ENCODE measurements around the gene CNPY1. TPM values are rescaled to one million over a fixed set of nuclear protein-coding genes. Genes with fewer than 3 reads are reported as not detected.
A peak's percentile ranks its signal among the peaks of the same experiment; 100 is the strongest.

The CNPY1 gene
- total and polyA plus RNA-seq, 2 experiments from 2014 or later = not detected

DNA sequence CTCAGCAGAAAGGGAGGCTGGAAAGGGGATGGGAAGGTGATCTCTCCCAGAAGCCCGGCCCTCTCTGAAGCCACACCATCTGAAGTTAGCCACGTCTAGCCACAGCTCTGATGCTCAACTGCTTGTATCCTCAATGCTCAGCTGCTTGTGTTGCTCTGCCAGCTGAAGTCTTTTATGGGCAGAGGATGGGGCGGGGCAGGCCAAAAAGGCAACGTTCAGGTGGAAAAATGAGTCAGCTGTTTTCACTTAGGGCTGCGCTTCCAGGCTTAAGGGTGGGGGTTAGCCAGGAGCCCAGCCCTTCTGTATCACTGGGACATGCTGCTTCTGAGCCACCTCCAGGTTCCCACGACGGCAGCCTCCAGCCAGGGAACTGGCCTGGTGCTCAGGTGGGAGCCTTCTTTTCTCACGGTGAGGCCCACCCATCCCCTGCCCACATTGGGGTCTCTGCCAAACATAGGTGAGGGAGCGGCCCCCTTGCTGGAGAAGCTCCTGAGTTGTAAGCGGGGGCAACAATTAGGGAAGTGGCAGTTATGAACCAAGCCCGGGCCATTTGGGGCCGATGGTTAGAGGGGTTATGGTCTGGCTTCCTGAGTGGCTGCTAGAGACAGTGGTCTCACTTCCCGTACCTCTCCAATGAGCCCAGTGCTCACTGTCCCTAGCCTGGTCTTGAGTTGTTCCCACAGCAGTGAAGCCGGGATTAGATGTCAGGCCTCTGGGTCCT lies 44.9 kb upstream of the CNPY1 start:
- Histone ChIP-seq H3K4me2 (no peak overlapping the region), H3K9me2 (replicated peaks; ENCODE audit: insufficient read depth) (no peaks in the 10 kb centered on the region), H3K27ac (no peak overlapping the region), H3K27me3 (no peaks in the 10 kb centered on the region), H3K4me1 (ENCODE audit: insufficient read depth) (peaks cover 3% of the 10 kb centered on the region), H3K4me3 (no peak overlapping the region), H3K36me3 (replicated peaks; ENCODE audit: insufficient read depth, low read depth) (no peaks in the 10 kb centered on the region), H2AFZ (no peak overlapping the region), H3K79me2 (no peaks in the 10 kb centered on the region), H3K9me3 (ENCODE audit: low read depth) (no peaks in the 10 kb centered on the region), H4K20me1 (ENCODE audit: insufficient read depth, poor library complexity, severe bottlenecking) (no peaks in the 10 kb centered on the region)
- DNase-seq (ENCODE audit: low spot score) = peak; percentile 55
- TF ChIP-seq, protein P1, sequence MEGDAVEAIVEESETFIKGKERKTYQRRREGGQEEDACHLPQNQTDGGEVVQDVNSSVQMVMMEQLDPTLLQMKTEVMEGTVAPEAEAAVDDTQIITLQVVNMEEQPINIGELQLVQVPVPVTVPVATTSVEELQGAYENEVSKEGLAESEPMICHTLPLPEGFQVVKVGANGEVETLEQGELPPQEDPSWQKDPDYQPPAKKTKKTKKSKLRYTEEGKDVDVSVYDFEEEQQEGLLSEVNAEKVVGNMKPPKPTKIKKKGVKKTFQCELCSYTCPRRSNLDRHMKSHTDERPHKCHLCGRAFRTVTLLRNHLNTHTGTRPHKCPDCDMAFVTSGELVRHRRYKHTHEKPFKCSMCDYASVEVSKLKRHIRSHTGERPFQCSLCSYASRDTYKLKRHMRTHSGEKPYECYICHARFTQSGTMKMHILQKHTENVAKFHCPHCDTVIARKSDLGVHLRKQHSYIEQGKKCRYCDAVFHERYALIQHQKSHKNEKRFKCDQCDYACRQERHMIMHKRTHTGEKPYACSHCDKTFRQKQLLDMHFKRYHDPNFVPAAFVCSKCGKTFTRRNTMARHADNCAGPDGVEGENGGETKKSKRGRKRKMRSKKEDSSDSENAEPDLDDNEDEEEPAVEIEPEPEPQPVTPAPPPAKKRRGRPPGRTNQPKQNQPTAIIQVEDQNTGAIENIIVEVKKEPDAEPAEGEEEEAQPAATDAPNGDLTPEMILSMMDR (IDR thresholded peaks at IDR 0.05; ENCODE audit: poor library complexity) = no peak
- TF ChIP-seq EZH2phosphoT487 (IDR thresholded peaks at IDR 0.05; ENCODE audit: low read depth, severe bottlenecking, unreplicated experiment) (no peak), EZH2 (IDR thresholded peaks at IDR 0.05; ENCODE audit: borderline replicate concordance) (no peak)
- WGBS (ENCODE audit: low lambda C conversion rate, missing lambda C conversion rate) = 76% methylated on average over 14 of the region's 14 CpGs

- no peaks in the 10 kb centered on the region for H3K9me2 ChIP-seq (replicated peaks; ENCODE audit: insufficient read depth)
- TF ChIP-seq, protein P1 (IDR thresholded peaks at IDR 0.05; ENCODE audit: poor library complexity) = no peak
- TF ChIP-seq EZH2 (IDR thresholded peaks at IDR 0.05; ENCODE audit: borderline replicate concordance) = no peak
- TF ChIP-seq EZH2phosphoT487 (IDR thresholded peaks at IDR 0.05; ENCODE audit: low read depth, severe bottlenecking, unreplicated experiment) = no peak
- H3K27ac ChIP-seq = no peak overlapping the region
- no peaks in the 10 kb centered on the region for H3K36me3 ChIP-seq (replicated peaks; ENCODE audit: insufficient read depth, low read depth)
- H3K9me3 ChIP-seq (ENCODE audit: low read depth) = no peaks in the 10 kb centered on the region
- H4K20me1 ChIP-seq (ENCODE audit: insufficient read depth, poor library complexity, severe bottlenecking) = no peaks in the 10 kb centered on the region
- 77% methylated on average over 20 of the region's 20 CpGs for WGBS (ENCODE audit: low lambda C conversion rate, missing lambda C conversion rate)
- peaks cover 3% of the 10 kb centered on the region for H3K4me1 ChIP-seq (ENCODE audit: insufficient read depth)
- H3K79me2 ChIP-seq = no peaks in the 10 kb centered on the region
- H3K4me3 ChIP-seq = no peak overlapping the region
- H3K27me3 ChIP-seq = no peaks in the 10 kb centered on the region
- peak; percentile 54 for DNase-seq (ENCODE audit: low spot score)
- H3K4me2 ChIP-seq = no peak overlapping the region
- no peak overlapping the region for H2AFZ ChIP-seq
Observed at GRCh38 chr7:155590215-155591018, 44.1 kb upstream of the CNPY1 start.

DNA sequence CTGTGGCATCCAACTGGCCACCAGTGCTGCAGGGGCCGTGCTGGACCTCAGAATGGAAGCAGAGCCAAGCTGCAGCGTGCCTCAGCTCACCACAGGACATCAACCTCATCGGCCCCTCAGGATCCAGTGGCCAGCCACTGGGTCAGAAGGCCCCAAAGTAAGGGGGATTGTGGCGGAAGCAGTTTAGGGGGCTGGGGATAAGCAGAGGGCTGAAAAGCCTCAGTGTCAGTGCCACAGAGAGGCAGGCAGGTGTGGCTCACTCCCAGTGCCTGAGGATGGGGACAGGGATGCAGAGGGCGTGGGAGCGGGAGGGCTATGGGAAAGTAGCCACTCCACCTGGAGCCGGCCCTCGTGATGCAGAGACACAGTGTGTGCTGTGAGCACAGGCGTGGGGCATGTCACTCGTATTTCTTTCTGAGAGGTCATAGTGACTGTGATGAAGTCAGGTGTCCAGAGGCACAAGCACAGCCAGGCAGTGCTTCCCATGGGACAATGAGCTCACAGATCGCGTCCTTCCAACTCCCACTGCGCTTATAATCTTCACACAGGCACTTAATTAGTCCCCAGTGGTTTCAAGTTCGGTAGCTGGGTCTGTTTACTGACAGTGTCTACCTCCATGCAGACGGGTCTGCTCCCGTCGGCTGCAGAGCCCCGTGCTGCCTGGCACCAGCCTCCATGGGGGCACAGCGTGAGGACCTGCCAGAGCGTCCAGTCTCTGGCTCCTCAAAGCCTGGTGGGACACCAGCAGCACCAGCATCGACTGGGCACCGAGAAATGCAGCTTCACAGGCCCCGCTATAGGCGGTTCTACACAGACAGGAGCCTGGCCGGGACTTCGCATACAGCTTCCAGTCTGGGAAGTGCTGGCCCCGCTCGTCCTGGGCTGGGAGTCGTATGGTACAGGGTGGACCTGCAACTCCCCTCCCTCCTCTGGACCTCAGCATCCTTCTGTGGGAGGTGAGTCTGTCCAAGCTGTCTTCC lies 42.9 kb upstream of the CNPY1 start:
- no peak for DNase-seq (ENCODE audit: low spot score)
- Histone ChIP-seq H3K4me1 (ENCODE audit: insufficient read depth) (peaks cover 3% of the 10 kb centered on the region), H3K4me3 (no peak overlapping the region), H2AFZ (no peak overlapping the region), H3K27me3 (no peaks in the 10 kb centered on the region), H3K36me3 (replicated peaks; ENCODE audit: insufficient read depth, low read depth) (no peaks in the 10 kb centered on the region), H4K20me1 (ENCODE audit: insufficient read depth, poor library complexity, severe bottlenecking) (no peaks in the 10 kb centered on the region), H3K27ac (no peak overlapping the region), H3K9me3 (ENCODE audit: low read depth) (no peaks in the 10 kb centered on the region), H3K4me2 (no peak overlapping the region), H3K9me2 (replicated peaks; ENCODE audit: insufficient read depth) (no peaks in the 10 kb centered on the region), H3K79me2 (no peaks in the 10 kb centered on the region)
- TF ChIP-seq EZH2 (IDR thresholded peaks at IDR 0.05; ENCODE audit: borderline replicate concordance) = no peak
- TF ChIP-seq EZH2phosphoT487 (IDR thresholded peaks at IDR 0.05; ENCODE audit: low read depth, severe bottlenecking, unreplicated experiment) = no peak
- TF ChIP-seq, protein P1 (IDR thresholded peaks at IDR 0.05; ENCODE audit: poor library complexity) = no peak
- WGBS (ENCODE audit: low lambda C conversion rate, missing lambda C conversion rate) = 93% methylated on average over 29 of the region's 29 CpGs

Data from hepatocyte (in vitro differentiated cells).